T follicular helper cell (primary cell): ENCODE measurements around the gene FATE1.
"Not testable (repeated sequence)": the region's sequence is repeated elsewhere in the genome, so short reads cannot be mapped to it uniquely, and the experiment has no call there.

Source experiments
- DNase-seq: peaks from one replicate; pipeline ENCODE4 v3.0.0-alpha.2; 2020; ENCODE audit warnings: low read depth
- total RNA-seq, 2 experiments: gene quantifications; one replicate each; lab custom pipeline; 2026; lab: John Stamatoyannopoulos, UW

FATE1 gene, protein sequence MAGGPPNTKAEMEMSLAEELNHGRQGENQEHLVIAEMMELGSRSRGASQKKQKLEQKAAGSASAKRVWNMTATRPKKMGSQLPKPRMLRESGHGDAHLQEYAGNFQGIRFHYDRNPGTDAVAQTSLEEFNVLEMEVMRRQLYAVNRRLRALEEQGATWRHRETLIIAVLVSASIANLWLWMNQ
- total RNA-seq: 0 reads per million in 2 experiments

GRCh38 chrX:151715752-151716151 lies at the start of gene FATE1:
FATE1 (plus strand) TSS chrX:151716035; CDS start chrX:151716120, 85 bp downstream.
- no peak for DNase-seq

DNA sequence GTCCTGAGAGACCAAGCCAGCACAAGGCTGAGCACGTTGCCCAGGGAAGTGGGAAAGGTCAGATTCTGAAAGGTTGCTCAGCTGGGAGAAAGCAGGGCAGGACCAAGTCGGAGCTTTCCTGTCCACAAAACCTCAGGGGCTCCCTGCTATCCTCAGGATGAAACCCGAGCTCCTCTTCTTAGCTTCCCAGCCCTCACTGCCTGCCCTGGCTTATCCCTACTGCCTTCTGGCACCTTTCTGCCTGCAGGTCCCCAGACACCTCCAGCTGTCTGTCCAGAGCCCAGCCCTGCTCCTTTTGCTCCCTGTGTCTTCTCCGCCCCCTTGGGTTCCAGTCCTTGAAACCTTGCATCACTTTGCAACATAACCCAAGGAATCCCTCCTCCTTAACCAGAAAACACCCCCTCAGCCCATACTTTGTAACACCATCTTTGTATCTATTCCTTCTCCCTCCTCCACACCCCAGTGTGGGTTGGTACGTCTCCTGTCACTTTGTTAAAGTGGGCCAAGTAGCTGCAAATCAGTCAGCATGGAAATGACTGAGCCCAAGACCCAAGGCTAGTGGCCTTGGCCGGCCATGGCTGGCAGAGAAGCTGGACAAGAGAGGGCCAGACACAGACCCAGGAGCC lies 40.6 kb upstream of the FATE1 start:
- no peak for DNase-seq

- DNase-seq: no peak
Observed at GRCh38 chrX:151676196-151676595, 39.6 kb upstream of the FATE1 start.

- no peak for DNase-seq
Observed at GRCh38 chrX:151679798-151680402, 35.9 kb upstream of the FATE1 start.

DNA sequence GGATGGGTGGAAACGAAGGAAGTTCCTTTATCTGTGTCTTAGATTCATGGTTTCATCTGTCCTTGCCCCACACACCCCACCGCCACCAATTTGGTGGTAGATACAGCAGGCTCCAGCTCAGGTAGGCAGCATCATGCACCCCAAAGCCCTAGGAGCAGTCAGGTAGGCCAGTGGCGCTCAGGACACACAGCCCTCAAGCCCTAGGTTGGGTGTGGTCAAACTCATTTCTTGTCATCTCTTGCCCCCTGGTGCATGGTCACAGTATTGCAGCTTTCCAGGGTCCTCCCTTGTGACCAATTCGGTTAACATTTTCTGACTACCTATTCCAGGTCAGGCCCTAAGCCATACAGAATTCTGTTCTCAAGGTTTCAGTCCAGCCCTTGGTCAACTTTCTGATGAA lies 35.0 kb upstream of the FATE1 start:
- DNase-seq: peak; percentile 31

DNA sequence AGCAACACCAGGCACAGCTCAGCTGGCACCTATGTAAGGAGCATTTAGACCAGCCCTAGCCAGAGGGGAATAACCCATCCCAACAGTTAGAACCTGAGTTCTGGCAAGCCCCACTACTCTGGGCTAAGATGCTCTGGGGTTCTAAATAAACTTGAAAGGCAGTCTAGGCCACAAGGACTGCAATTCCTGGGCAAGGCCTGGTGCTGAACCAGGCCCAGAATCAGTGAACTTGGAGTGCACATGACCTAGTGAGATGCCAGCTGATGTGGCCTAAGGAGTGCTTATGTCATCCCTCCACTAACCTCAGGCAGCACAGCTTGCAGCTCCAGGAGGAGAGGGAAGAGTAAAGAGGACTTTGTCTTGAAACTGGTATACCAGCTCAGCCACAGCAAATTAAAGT lies 28.2 kb upstream of the FATE1 start:
- DNase-seq: no peak

- DNase-seq: no peak
Observed at GRCh38 chrX:151688695-151689094, 27.1 kb upstream of the FATE1 start.

GRCh38 chrX:151692825-151693224 lies 23.0 kb upstream of the FATE1 start:
- DNase-seq: no peak

DNA sequence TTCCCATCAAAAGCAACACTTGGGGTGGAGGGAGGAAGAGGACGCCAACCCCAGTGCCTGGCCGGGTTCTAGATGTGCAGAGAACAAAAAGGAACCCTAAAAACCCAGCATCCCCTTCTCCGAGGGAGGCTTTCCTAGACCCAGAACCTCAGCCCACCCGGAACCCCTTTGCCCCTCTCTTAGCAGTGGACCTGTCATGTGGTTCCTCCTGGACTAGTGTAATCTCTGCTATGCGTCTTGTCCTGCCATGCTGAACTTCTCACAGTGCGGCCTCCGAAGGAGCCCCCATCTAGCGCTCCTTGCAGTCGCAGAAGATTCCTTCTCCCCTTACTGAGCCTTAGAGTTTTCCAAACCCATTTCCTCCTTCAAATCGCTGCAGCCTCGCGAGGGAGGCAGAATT lies 21.7 kb upstream of the FATE1 start:
- DNase-seq: no peak

DNA sequence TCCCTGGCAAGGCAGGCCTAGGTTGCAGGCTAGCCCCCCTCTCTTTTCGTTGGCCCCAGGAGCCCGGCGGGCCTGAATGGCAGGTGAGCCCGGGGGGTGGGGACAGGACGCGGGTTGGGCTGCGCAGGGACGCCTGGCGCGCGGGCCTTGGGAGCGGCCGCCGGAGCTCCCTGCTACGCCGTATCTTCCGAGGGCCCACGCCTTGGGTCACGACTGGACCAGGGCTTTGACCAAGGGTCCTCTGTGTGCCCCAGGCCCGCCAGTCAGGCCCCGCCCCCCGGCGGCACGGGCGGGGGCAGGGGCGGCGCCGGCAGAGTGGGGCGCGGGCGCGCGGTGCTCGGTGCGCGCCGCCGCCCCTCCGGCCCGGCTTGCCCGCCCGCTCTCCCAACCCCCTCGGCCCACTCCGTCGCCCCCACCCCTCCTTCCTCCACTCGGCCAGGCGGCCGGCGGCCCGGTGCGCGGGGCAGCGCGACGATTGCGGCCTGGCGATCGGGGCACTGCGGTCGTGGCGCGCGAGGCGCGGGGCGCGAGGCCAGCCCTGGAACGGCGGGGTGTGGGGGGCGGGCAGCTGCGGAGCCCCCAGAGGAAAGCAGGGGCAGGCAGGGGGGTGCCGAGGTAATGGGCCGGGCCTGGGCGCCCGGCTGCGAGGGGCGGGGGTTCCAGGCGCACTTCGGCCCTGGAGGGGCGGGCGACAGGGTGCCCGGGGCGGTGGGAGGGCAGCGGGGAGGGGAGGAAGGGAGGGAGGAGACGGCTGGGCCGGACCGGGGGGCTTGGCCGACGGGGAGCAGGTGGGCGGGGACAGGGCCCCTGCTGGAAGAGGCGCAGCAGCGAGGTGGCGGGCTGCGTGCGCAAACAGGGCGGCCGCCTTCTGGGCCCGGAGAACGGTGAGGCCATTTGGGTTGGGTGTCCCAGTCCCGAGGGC lies 20.9 kb upstream of the FATE1 start, which contains the start of gene PRRG3:
Gene PRRG3, plus strand, starts transcription at position 798 of the 922 bp plus-strand sequence. CDS start 3,357 bp downstream, outside the sequence.
- DNase-seq: no peak

DNA sequence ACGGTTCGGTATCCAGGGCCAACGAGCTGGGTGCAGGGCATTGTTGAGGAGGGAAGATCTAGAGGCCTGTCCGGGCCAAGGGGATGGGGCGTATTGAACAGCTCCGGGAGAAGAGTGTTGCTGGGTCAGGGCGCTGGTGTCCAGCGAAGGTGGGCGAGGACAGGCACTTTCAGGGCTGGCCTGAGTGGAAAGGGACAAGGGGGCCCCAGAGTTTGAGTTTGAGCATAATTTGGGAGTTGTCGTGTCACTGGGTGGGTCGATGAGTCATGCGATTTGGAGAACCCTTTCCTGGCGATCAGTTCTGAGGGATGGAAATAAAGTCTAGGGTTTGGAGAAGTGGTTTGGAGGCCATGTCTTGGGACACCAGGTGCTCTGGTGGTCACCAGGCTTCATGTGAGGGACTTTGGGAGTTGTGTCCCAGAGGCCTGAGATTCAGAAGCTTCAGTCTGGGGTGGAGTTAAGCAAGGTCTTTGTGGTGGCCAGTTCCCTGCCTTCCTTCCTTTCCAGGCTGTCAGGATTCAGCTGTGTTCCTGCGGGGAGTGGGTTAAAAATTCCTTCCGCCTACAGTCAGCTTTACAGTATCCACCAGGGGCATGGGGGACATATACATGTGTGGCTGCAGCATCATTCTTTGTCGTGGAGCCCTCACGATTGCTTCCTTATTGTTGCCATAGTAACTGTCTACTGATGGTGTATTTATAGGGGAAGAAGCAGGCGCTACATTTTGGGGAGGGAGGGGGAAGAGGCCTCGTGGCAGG lies 20.1 kb upstream of the FATE1 start:
- DNase-seq: no peak

GRCh38 chrX:151697082-151697481 lies 18.8 kb upstream of the FATE1 start:
- DNase-seq: not testable (repeated sequence)

GRCh38 chrX:151697522-151697921 lies 18.3 kb upstream of the FATE1 start:
- no peak for DNase-seq

- DNase-seq: no peak
Observed at GRCh38 chrX:151698485-151698884, 17.4 kb upstream of the FATE1 start.

GRCh38 chrX:151699746-151700145 lies 16.1 kb upstream of the FATE1 start:
- no peak for DNase-seq

GRCh38 chrX:151700581-151700980 lies 15.3 kb upstream of the FATE1 start:
- DNase-seq: no peak

- DNase-seq: no peak
Observed at GRCh38 chrX:151701071-151701470, 14.8 kb upstream of the FATE1 start.

GRCh38 chrX:151701531-151701930 lies 14.3 kb upstream of the FATE1 start:
- DNase-seq: no peak

GRCh38 chrX:151702026-151702714 lies 13.7 kb upstream of the FATE1 start:
- DNase-seq: no peak

DNA sequence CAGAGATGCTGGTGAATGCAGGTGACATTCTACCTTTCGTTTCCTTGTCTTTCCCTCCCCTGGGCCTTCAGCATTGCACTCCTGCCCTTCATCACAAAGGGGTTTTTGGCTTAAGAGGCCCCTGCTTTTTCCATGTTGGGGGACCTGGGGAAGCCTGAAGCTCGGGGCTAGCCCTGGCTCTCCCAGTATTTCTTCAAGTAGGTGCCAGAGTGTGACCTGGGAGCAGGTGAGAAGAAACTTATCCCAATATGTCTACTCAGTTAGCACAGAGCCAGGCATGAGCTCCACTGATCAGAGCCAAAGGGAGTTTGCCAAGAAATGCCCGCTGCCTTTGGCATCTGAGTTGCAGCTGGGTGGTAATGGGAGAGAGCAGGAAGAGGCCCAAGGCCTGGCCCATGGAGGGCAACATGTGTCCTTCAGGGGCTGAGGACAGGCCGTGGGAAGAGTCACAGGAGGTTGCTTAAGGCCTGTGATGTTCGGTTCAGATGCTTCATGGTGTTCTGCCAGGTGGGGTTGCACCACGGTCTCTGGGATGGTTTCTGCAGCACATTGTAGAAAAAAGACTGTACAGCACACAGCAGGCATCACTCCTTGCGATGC lies 13.0 kb upstream of the FATE1 start:
- DNase-seq: no peak
